ENCODE results near the gene SBNO2.

- TF ChIP-seq CTCF (IDR thresholded peaks at IDR 0.05) (no peak), EP300 (IDR thresholded peaks at IDR 0.05) (no peak)
Observed at GRCh38 chr19:1062387-1063029, 111.6 kb downstream of the SBNO2 start.

Data from stomach (tissue), 4 donors.